ENCODE results near the gene DUSP8. TPM values are rescaled to one million over a fixed set of nuclear protein-coding genes. Genes with fewer than 3 reads are reported as not detected.

DUSP8 gene
- total RNA-seq, 1 donor from 2014 or later = 123 TPM

DNA sequence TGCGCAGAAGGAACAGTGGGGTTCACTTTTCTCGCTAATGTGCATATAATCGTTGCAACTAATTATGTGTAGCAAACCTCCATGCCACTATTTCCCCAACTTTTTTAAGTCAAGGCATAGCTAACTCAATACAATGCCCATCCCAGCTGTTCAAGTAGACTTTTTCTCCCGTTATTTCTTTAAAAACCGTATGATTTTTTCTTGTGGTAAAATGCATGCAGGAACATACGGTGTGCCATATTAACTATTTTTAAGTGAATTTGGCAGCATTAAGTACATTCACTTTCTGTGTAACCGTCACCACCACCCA, 2.8 kb upstream of the DUSP8 start:
- Mint-ChIP-seq H3K9me3 (ENCODE audit: unreplicated experiment) (peaks cover 17% of the 10 kb centered on the region), H3K4me1 (ENCODE audit: low read depth, unreplicated experiment) (peaks cover 4% of the 10 kb centered on the region), H3K36me3 (ENCODE audit: unreplicated experiment) (peaks cover 16% of the 10 kb centered on the region), H3K27ac (ENCODE audit: unreplicated experiment) (peak overlapping the region; percentile 70), H3K27me3 (ENCODE audit: unreplicated experiment) (peaks cover 18% of the 10 kb centered on the region), H3K4me3 (ENCODE audit: unreplicated experiment) (peak overlapping the region; percentile 90)
- TF ChIP-seq, protein P1, sequence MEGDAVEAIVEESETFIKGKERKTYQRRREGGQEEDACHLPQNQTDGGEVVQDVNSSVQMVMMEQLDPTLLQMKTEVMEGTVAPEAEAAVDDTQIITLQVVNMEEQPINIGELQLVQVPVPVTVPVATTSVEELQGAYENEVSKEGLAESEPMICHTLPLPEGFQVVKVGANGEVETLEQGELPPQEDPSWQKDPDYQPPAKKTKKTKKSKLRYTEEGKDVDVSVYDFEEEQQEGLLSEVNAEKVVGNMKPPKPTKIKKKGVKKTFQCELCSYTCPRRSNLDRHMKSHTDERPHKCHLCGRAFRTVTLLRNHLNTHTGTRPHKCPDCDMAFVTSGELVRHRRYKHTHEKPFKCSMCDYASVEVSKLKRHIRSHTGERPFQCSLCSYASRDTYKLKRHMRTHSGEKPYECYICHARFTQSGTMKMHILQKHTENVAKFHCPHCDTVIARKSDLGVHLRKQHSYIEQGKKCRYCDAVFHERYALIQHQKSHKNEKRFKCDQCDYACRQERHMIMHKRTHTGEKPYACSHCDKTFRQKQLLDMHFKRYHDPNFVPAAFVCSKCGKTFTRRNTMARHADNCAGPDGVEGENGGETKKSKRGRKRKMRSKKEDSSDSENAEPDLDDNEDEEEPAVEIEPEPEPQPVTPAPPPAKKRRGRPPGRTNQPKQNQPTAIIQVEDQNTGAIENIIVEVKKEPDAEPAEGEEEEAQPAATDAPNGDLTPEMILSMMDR (IDR thresholded peaks at IDR 0.05; ENCODE audit: partially characterized antibody, unreplicated experiment) = peak; percentile 9
- DNase-seq = no peak

DNA sequence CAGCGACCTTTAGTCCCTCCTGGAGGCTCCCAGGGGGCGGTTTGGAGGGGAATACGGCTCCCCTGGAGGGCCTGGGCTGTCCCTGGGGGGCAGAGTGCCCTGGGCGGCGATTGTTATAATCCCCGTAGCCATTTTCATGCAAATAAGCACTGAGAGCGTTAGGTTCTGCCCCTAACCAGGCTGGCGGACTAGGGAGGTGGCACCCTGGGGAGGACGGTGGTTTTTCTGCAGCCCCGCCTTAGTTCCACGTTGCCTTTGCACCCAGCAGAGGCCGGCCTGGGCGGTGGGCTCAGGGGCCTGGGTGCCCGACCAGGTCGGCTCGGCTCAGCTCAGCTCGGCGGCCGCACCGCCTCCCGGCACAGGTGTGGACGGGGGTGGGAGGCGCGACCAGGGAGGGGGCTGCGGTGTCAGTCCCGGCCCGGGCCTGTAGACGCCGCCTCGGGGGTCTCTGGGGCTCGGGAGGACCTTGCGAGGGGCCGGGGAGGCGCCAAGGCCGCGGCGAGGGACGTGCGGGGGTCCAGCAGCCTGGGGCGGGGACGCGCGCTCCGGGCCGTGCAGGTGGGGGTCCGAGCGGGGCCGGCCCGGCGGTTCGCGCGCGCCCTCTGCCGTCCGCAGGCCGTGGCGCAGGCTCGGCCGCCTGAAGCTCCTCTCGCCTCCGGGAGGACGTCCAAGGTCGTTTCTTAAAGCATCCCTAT, 2.3 kb upstream of the DUSP8 start:
- Mint-ChIP-seq H3K9me3 (ENCODE audit: unreplicated experiment) (peaks cover 20% of the 10 kb centered on the region), H3K27me3 (ENCODE audit: unreplicated experiment) (peaks cover 23% of the 10 kb centered on the region), H3K4me3 (ENCODE audit: unreplicated experiment) (peak overlapping the region; percentile 90), H3K27ac (ENCODE audit: unreplicated experiment) (no peak overlapping the region), H3K36me3 (ENCODE audit: unreplicated experiment) (peaks cover 16% of the 10 kb centered on the region), H3K4me1 (ENCODE audit: low read depth, unreplicated experiment) (peaks cover 9% of the 10 kb centered on the region)
- TF ChIP-seq, protein P1 (IDR thresholded peaks at IDR 0.05; ENCODE audit: partially characterized antibody, unreplicated experiment) = peak; percentile 77
- DNase-seq = peak; percentile 81

DNA sequence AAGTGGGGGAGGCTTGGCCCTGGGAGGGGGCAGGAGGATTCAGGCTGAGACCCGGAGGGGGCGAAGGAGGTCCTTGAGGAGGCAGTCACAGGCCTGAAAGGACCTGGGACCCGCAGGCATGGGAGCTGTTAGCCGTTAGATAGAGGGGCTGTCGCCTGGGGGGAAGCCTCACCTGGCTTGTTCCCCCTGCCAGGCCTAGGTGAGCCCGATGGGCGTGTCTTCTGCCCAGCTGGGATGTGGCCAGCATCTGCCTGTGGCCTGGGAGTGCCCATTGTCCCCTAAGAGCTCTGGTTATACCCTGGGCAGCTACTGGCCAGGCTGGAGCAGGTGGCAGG, 1.8 kb upstream of the DUSP8 start:
- TF ChIP-seq, protein P1 (IDR thresholded peaks at IDR 0.05; ENCODE audit: partially characterized antibody, unreplicated experiment) = no peak
- DNase-seq = no peak
- Mint-ChIP-seq H3K9me3 (ENCODE audit: unreplicated experiment) (peaks cover 19% of the 10 kb centered on the region), H3K27ac (ENCODE audit: unreplicated experiment) (peak overlapping the region; percentile 75), H3K4me1 (ENCODE audit: low read depth, unreplicated experiment) (peaks cover 11% of the 10 kb centered on the region), H3K4me3 (ENCODE audit: unreplicated experiment) (peak overlapping the region; percentile 86), H3K36me3 (ENCODE audit: unreplicated experiment) (peaks cover 14% of the 10 kb centered on the region), H3K27me3 (ENCODE audit: unreplicated experiment) (peaks cover 28% of the 10 kb centered on the region)

DNA sequence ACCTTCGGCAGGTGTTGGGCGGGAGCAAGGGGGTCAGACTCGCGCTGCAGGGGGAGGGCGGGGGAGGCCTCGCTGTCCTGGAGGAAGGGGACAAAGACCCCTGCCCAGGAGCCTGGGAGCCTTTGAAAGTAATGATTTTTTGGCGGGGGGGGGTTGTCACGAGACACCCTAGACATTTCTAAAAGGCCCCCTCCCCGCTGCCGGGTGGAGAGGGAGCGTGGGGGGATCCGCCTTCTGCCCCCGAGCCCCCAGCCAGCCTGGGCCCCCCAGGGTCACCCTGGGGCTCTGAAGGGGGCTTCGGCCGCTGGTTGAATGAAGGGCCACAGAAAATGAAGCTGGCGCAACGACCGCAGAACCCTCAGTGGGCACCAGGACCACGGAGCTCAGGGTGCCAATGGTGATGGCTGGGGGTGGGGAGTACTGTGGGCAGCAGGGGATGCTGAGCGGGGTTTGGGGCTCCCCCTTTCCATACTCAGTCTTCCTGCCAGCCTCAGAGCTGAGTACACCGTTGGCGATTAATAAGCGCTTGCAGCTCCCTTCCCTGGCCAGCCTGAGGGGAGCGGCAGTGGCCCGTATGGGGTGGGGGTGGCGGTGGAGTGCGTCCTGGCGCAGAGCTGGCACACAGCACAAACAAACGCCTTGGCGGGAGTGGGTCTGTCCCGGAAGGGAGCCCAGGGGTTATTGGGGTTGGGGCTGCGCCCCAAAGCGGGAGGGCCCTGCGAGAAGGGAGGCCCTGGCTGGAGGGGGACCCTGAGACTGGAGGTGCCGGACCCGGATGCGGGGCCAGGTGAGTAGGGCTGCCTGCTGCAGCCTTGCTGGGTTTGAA, 1.2 kb upstream of the DUSP8 start:
- TF ChIP-seq, protein P1 (IDR thresholded peaks at IDR 0.05; ENCODE audit: partially characterized antibody, unreplicated experiment) = no peak
- Mint-ChIP-seq H3K4me3 (ENCODE audit: unreplicated experiment) (peak overlapping the region; percentile 86), H3K36me3 (ENCODE audit: unreplicated experiment) (peaks cover 8% of the 10 kb centered on the region), H3K27ac (ENCODE audit: unreplicated experiment) (peak overlapping the region; percentile 75), H3K4me1 (ENCODE audit: low read depth, unreplicated experiment) (peaks cover 13% of the 10 kb centered on the region), H3K9me3 (ENCODE audit: unreplicated experiment) (peaks cover 16% of the 10 kb centered on the region), H3K27me3 (ENCODE audit: unreplicated experiment) (peaks cover 28% of the 10 kb centered on the region)
- DNase-seq = no peak

DNA sequence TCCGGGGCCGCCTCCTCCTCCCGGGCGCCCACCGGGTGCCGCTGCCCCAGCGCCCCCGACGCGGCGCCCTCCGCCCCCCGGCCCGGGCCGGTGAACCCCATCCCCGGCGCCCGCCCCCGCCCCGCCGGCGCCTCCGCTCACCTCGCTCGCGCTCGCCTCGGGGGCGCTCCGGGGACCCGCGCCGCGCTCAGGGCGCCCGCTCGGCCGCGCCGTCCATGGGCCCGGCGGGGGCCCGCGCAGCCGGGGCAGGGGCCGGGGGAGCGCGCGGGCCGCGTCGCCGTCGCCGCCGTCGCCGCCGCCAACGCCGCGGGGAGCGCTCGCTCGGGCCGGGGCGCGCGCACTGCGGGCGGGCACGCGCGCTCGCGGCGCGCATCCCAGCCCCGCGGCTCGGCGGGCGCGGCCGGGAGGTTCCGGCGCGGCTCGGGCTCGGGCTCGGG, 293 bp downstream of the DUSP8 start:
- Mint-ChIP-seq H3K4me3 (ENCODE audit: unreplicated experiment) (no peak overlapping the region), H3K27me3 (ENCODE audit: unreplicated experiment) (peaks cover 34% of the 10 kb centered on the region), H3K27ac (ENCODE audit: unreplicated experiment) (no peak overlapping the region), H3K36me3 (ENCODE audit: unreplicated experiment) (peaks cover 4% of the 10 kb centered on the region), H3K9me3 (ENCODE audit: unreplicated experiment) (peaks cover 18% of the 10 kb centered on the region), H3K4me1 (ENCODE audit: low read depth, unreplicated experiment) (peaks cover 16% of the 10 kb centered on the region)
- TF ChIP-seq, protein P1 (IDR thresholded peaks at IDR 0.05; ENCODE audit: partially characterized antibody, unreplicated experiment) = no peak
- DNase-seq = no peak

Measured in glutamatergic neuron (in vitro differentiated cells).